Activated T-cell treated with anti-CD3 and anti-CD28 coated beads for 48 hours (primary cell): ENCODE data around the gene LRP3.

Source experiments
- DNase-seq: peaks from one replicate; pipeline ENCODE4 v3.0.0-alpha.2; 2020; ENCODE audit warnings: low read depth

The LRP3 gene

GRCh38 chr19:33238481-33239149 lies 44.5 kb downstream of the LRP3 start:
- no peak for DNase-seq

GRCh38 chr19:33239223-33239975 lies 45.3 kb downstream of the LRP3 start:
- DNase-seq = no peak

- no peak for DNase-seq
Observed at GRCh38 chr19:33240181-33240771, 46.1 kb downstream of the LRP3 start.

- DNase-seq = no peak
Observed at GRCh38 chr19:33241091-33241529, 47.0 kb downstream of the LRP3 start.

GRCh38 chr19:33241530-33242101 lies 47.5 kb downstream of the LRP3 start:
- DNase-seq = no peak

- DNase-seq = no peak
Observed at GRCh38 chr19:33242131-33242530, 48.0 kb downstream of the LRP3 start.

GRCh38 chr19:33242911-33243310 lies 48.8 kb downstream of the LRP3 start:
- DNase-seq = no peak

- DNase-seq = no peak
Observed at GRCh38 chr19:33245948-33246708, 52.0 kb downstream of the LRP3 start.

- DNase-seq = no peak
Observed at GRCh38 chr19:33246709-33247440, 52.7 kb downstream of the LRP3 start.

GRCh38 chr19:33247441-33247819 lies 53.3 kb downstream of the LRP3 start:
- DNase-seq = no peak

GRCh38 chr19:33248104-33248503 lies 54.0 kb downstream of the LRP3 start:
- DNase-seq = no peak

- no peak for DNase-seq
Observed at GRCh38 chr19:33248553-33248953, 54.4 kb downstream of the LRP3 start.

- DNase-seq = no peak
Observed at GRCh38 chr19:33248954-33249613, 55.0 kb downstream of the LRP3 start.

GRCh38 chr19:33249740-33250366 lies 55.7 kb downstream of the LRP3 start:
- no peak for DNase-seq

- no peak for DNase-seq
Observed at GRCh38 chr19:33250500-33250899, 56.4 kb downstream of the LRP3 start.

- no peak for DNase-seq
Observed at GRCh38 chr19:33251076-33251475, 56.9 kb downstream of the LRP3 start.

- no peak for DNase-seq
Observed at GRCh38 chr19:33251526-33252090, 57.5 kb downstream of the LRP3 start.

- no peak for DNase-seq
Observed at GRCh38 chr19:33252418-33252962, 58.4 kb downstream of the LRP3 start.

GRCh38 chr19:33252971-33253370 lies 58.8 kb downstream of the LRP3 start:
- no peak for DNase-seq
